Activated CD8-positive, alpha-beta memory T cell treated with anti-CD3 and anti-CD28 coated beads, Interleukin-2, amount 50 U/mL, for 24 hours (primary cell): ENCODE measurements around the gene OLIG2.

Experiments
- DNase-seq: peaks from one replicate; pipeline ENCODE4 v3.0.0-alpha.2; 2020; ENCODE audit errors: extremely low read depth

OLIG2 gene

GRCh38 chr21:33063907-33064622 is 38.3 kb downstream of the OLIG2 start:
- DNase-seq, result no peak

GRCh38 chr21:33064623-33065390 is 39.1 kb downstream of the OLIG2 start:
- DNase-seq, result no peak

- no peak for DNase-seq
These were observed 41.3 kb downstream of the OLIG2 start for GRCh38 chr21:33067043-33067442.

- DNase-seq, result no peak
These were observed 41.7 kb downstream of the OLIG2 start for GRCh38 chr21:33067457-33067856.

GRCh38 chr21:33069243-33069642 is 43.5 kb downstream of the OLIG2 start:
- no peak for DNase-seq

GRCh38 chr21:33069645-33069993 is 43.9 kb downstream of the OLIG2 start:
- DNase-seq, result no peak

- no peak for DNase-seq
These were observed 44.4 kb downstream of the OLIG2 start, which contains the start of gene OLIG1 for GRCh38 chr21:33069994-33070743. Gene OLIG1 (plus strand): TSS chr21:33070141. CDS start chr21:33070247, 106 bp downstream.

GRCh38 chr21:33070744-33070997 is 44.9 kb downstream of the OLIG2 start:
- no peak for DNase-seq

- no peak for DNase-seq
These were observed 45.4 kb downstream of the OLIG2 start for GRCh38 chr21:33070998-33071769.

- no peak for DNase-seq
These were observed 46.1 kb downstream of the OLIG2 start for GRCh38 chr21:33071770-33072306.

- no peak for DNase-seq
These were observed 47.9 kb downstream of the OLIG2 start for GRCh38 chr21:33073636-33074035.

- DNase-seq, result no peak
These were observed 49.4 kb downstream of the OLIG2 start for GRCh38 chr21:33075128-33075527.

GRCh38 chr21:33075596-33076195 is 50.0 kb downstream of the OLIG2 start:
- DNase-seq, result no peak

- DNase-seq, result no peak
These were observed 51.0 kb downstream of the OLIG2 start for GRCh38 chr21:33076600-33077329.
